ENCODE measurements around the gene OR4K5.
"Not testable (repeated sequence)": the region's sequence is repeated elsewhere in the genome, so short reads cannot be mapped to it uniquely, and the experiment has no call there.

OR4K5 gene

GRCh38 chr14:19920021-19920657 lies at the start of gene OR4K5:
TSS of gene OR4K5 (plus strand) at chr14:19920607. CDS start at chr14:19920607, 0 bp downstream.
- no peak for DNase-seq

GRCh38 chr14:19873178-19873577 lies 47.2 kb upstream of the OR4K5 start:
- no peak for DNase-seq

GRCh38 chr14:19874842-19875241 lies 45.6 kb upstream of the OR4K5 start, which contains the start of gene OR4K2:
TSS of gene OR4K2 (plus strand) at chr14:19875142. CDS start at chr14:19876268, 1,126 bp downstream.
- no peak for DNase-seq

- DNase-seq = no peak
Observed at GRCh38 chr14:19878029-19878642, 42.3 kb upstream of the OR4K5 start.

GRCh38 chr14:19895282-19895681 lies 25.1 kb upstream of the OR4K5 start:
- DNase-seq = no peak

GRCh38 chr14:19900999-19901398 lies 19.4 kb upstream of the OR4K5 start:
- no peak for DNase-seq

- no peak for DNase-seq
Observed at GRCh38 chr14:19902409-19902808, 18.0 kb upstream of the OR4K5 start.

- no peak for DNase-seq
Observed at GRCh38 chr14:19906665-19907064, 13.7 kb upstream of the OR4K5 start.

GRCh38 chr14:19911114-19911513 lies 9.3 kb upstream of the OR4K5 start:
- no peak for DNase-seq

- DNase-seq = no peak
Observed at GRCh38 chr14:19917243-19917642, 3.2 kb upstream of the OR4K5 start.

- DNase-seq = no peak
Observed at GRCh38 chr14:19917955-19918518, 2.4 kb upstream of the OR4K5 start.

- DNase-seq = no peak
Observed at GRCh38 chr14:19918553-19919264, 1.7 kb upstream of the OR4K5 start.

- no peak for DNase-seq
Observed at GRCh38 chr14:19930617-19931016, 10.2 kb downstream of the OR4K5 start, which contains the start of gene OR4K1. TSS of gene OR4K1 (plus strand) at chr14:19930917. CDS start at chr14:19935667, 4,750 bp downstream.

GRCh38 chr14:19941668-19942067 lies 21.3 kb downstream of the OR4K5 start:
- no peak for DNase-seq

GRCh38 chr14:19947413-19948090 lies 27.1 kb downstream of the OR4K5 start:
- no peak for DNase-seq

- no peak for DNase-seq
Observed at GRCh38 chr14:19949218-19949617, 28.8 kb downstream of the OR4K5 start.

GRCh38 chr14:19969735-19970134 lies 49.3 kb downstream of the OR4K5 start:
- DNase-seq = not testable (repeated sequence)
